ENCODE data around the gene MAP3K14. TPM values are rescaled to one million over a fixed set of nuclear protein-coding genes. Genes with fewer than 3 reads are reported as not detected.

MAP3K14 gene
- total RNA-seq, 1 experiment from 2014 or later = 16.4 TPM

DNA sequence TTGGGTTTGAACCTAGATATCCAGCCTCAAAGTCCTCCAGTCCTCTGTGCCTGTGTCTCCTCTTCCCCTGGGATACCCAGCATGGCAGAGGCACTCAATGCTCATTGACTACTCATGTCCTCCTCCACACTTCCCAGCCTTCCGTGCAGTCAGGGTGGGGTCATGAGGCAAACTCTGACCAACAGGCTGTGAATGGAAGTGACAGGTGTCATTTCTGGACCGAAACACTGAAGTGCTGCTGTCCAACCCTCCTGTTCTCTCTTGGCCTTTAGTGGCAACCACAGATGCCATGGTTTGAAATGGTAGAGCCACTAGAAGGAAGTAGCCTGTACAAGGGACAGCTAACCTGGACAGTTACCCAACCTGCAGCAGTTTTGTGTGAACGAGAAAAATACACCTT lies 46.7 kb upstream of the MAP3K14 start:
- H3K9me3 ChIP-seq (ENCODE audit: control insufficient read depth in 1 of 2, insufficient read depth in 1 of 2, low read depth in 1 of 2, low read length in 2 of 2) = no peaks in the 10 kb centered on the region
- intact Hi-C loops (cut with micrococcal nuclease) = no loop called here
- no TSS peak for BruUV-seq (replicated peaks)
- no peaks in the 10 kb centered on the region for H3K36me3 ChIP-seq (ENCODE audit: control insufficient read depth in 1 of 2, insufficient read depth in 2 of 2, low read length in 2 of 2)
- H3K27me3 ChIP-seq (ENCODE audit: insufficient read depth, low read length) = no peaks in the 10 kb centered on the region
- DNase-seq (ENCODE audit: low read depth, low spot score) (no peak), ATAC-seq (no peak)
- H3K9me2 ChIP-seq (ENCODE audit: insufficient read depth) = no peaks in the 10 kb centered on the region
- ChIA-PET POLR2A (no interaction called here), RAD21 (ENCODE audit: low non-redundant PET in 1 of 2, low total read pairs in 2 of 2, uncharacterized antibody in 2 of 2, unreplicated experiment in 2 of 2) (no interaction called here), CTCF (no interaction called here)
- no peak for TF ChIP-seq POLR2AphosphoS5 (IDR thresholded peaks at IDR 0.05; ENCODE audit: low read depth, low read length)
- H3K4me2 ChIP-seq (ENCODE audit: low read length) = no peak overlapping the region
- no peak overlapping the region for H2AFZ ChIP-seq (ENCODE audit: low read depth, low read length, poor library complexity, severe bottlenecking)
- H3K79me2 ChIP-seq (ENCODE audit: insufficient read depth, low read length) = no peaks in the 10 kb centered on the region
- no peaks in the 10 kb centered on the region for H4K20me1 ChIP-seq (ENCODE audit: insufficient read depth)
- H3K9ac ChIP-seq (ENCODE audit: low read length) = no peak overlapping the region
- H3K27ac ChIP-seq (ENCODE audit: low read depth, low read length) = no peak overlapping the region
- no peak overlapping the region for H3K4me3 ChIP-seq (replicated peaks in 1 of 2; ENCODE audit: low read depth in 1 of 2, low read length in 2 of 2)
- peaks cover 6 to 20% of the 10 kb centered on the region in 2 experiments; a peak in 3 of 4 replicates for H3K4me1 ChIP-seq (ENCODE audit: control insufficient read depth in 1 of 2, insufficient read depth in 2 of 2, low read length in 2 of 2)

DNA sequence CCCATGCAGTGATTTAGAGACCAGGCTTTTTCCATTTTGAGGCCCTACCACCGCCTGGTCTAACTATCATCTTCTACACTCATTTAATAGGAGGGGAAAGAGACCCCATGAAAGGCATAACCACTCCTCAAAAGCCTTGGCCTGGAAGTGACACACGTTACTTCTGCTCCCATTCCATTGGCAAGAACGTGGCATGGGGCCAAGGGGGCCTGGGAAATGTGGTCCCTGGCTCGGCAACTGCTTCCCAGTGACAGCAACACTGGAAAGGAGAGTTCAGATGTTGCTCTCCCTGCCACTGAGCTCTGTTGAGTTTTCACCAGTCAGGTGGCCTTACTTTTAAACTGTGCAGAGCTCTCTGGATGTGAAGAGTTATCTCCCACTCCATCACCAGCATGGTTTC lies 45.2 kb upstream of the MAP3K14 start:
- Histone ChIP-seq H3K27ac (ENCODE audit: low read depth, low read length) (no peak overlapping the region), H3K36me3 (ENCODE audit: control insufficient read depth in 1 of 2, insufficient read depth in 2 of 2, low read length in 2 of 2) (no peaks in the 10 kb centered on the region), H3K79me2 (ENCODE audit: insufficient read depth, low read length) (no peaks in the 10 kb centered on the region), H3K4me1 (ENCODE audit: control insufficient read depth in 1 of 2, insufficient read depth in 2 of 2, low read length in 2 of 2) (peaks cover 4 to 12% of the 10 kb centered on the region in 2 experiments; a peak in 3 of 4 replicates), H4K20me1 (ENCODE audit: insufficient read depth) (no peaks in the 10 kb centered on the region), H3K4me3 (replicated peaks in 1 of 2; ENCODE audit: low read depth in 1 of 2, low read length in 2 of 2) (no peak overlapping the region), H3K4me2 (ENCODE audit: low read length) (no peak overlapping the region), H3K27me3 (ENCODE audit: insufficient read depth, low read length) (no peaks in the 10 kb centered on the region), H2AFZ (ENCODE audit: low read depth, low read length, poor library complexity, severe bottlenecking) (no peak overlapping the region), H3K9me2 (ENCODE audit: insufficient read depth) (no peaks in the 10 kb centered on the region), H3K9ac (ENCODE audit: low read length) (no peak overlapping the region), H3K9me3 (ENCODE audit: control insufficient read depth in 1 of 2, insufficient read depth in 1 of 2, low read depth in 1 of 2, low read length in 2 of 2) (no peaks in the 10 kb centered on the region)
- DNase-seq (ENCODE audit: low read depth, low spot score) (no peak), ATAC-seq (no peak)
- intact Hi-C loops (cut with micrococcal nuclease) = no loop called here
- CTCF ChIA-PET = interaction anchor here (1.0 kb wide), 1 partner anchor 84 kb away, joined by 4 read pairs; no protein-coding TSS in a partner anchor
- BruUV-seq (replicated peaks) = no TSS peak
- RAD21 ChIA-PET (ENCODE audit: low non-redundant PET in 1 of 2, low total read pairs in 2 of 2, uncharacterized antibody in 2 of 2, unreplicated experiment in 2 of 2) = no interaction called here
- POLR2A ChIA-PET = interaction anchor here (0.6 kb wide), 1 partner anchor 35 kb away, joined by 3 read pairs; no protein-coding TSS in a partner anchor
- no peak for TF ChIP-seq POLR2AphosphoS5 (IDR thresholded peaks at IDR 0.05; ENCODE audit: low read depth, low read length)
- TF ChIP-seq CBX3 (IDR thresholded peaks at IDR 0.05; ENCODE audit: low read depth) = no peak
- TF ChIP-seq, protein P1, sequence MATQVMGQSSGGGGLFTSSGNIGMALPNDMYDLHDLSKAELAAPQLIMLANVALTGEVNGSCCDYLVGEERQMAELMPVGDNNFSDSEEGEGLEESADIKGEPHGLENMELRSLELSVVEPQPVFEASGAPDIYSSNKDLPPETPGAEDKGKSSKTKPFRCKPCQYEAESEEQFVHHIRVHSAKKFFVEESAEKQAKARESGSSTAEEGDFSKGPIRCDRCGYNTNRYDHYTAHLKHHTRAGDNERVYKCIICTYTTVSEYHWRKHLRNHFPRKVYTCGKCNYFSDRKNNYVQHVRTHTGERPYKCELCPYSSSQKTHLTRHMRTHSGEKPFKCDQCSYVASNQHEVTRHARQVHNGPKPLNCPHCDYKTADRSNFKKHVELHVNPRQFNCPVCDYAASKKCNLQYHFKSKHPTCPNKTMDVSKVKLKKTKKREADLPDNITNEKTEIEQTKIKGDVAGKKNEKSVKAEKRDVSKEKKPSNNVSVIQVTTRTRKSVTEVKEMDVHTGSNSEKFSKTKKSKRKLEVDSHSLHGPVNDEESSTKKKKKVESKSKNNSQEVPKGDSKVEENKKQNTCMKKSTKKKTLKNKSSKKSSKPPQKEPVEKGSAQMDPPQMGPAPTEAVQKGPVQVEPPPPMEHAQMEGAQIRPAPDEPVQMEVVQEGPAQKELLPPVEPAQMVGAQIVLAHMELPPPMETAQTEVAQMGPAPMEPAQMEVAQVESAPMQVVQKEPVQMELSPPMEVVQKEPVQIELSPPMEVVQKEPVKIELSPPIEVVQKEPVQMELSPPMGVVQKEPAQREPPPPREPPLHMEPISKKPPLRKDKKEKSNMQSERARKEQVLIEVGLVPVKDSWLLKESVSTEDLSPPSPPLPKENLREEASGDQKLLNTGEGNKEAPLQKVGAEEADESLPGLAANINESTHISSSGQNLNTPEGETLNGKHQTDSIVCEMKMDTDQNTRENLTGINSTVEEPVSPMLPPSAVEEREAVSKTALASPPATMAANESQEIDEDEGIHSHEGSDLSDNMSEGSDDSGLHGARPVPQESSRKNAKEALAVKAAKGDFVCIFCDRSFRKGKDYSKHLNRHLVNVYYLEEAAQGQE (IDR thresholded peaks at IDR 0.05; ENCODE audit: low read depth) = no peak
- TF ChIP-seq, protein P2, sequence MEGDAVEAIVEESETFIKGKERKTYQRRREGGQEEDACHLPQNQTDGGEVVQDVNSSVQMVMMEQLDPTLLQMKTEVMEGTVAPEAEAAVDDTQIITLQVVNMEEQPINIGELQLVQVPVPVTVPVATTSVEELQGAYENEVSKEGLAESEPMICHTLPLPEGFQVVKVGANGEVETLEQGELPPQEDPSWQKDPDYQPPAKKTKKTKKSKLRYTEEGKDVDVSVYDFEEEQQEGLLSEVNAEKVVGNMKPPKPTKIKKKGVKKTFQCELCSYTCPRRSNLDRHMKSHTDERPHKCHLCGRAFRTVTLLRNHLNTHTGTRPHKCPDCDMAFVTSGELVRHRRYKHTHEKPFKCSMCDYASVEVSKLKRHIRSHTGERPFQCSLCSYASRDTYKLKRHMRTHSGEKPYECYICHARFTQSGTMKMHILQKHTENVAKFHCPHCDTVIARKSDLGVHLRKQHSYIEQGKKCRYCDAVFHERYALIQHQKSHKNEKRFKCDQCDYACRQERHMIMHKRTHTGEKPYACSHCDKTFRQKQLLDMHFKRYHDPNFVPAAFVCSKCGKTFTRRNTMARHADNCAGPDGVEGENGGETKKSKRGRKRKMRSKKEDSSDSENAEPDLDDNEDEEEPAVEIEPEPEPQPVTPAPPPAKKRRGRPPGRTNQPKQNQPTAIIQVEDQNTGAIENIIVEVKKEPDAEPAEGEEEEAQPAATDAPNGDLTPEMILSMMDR (IDR thresholded peaks at IDR 0.05 in 2 of 3, conservative IDR thresholded peaks at IDR 0.05 in 1 of 3; ENCODE audit: borderline replicate concordance in 1 of 3, insufficient read depth in 1 of 3, low read depth in 2 of 3, low read length in 2 of 3) = no peak
- TF ChIP-seq TCF7L2 (IDR thresholded peaks at IDR 0.05; ENCODE audit: borderline replicate concordance, extremely low read depth, insufficient read depth, insufficient read length) = no peak
- TF ChIP-seq SIN3A (IDR thresholded peaks at IDR 0.05; ENCODE audit: low read depth) = no peak
- no peak for TF ChIP-seq POLR2A (IDR thresholded peaks at IDR 0.05; ENCODE audit: borderline replicate concordance, extremely low read depth, insufficient read depth, insufficient read length)
- TF ChIP-seq SRF (IDR thresholded peaks at IDR 0.05; ENCODE audit: low read depth) = no peak
- TF ChIP-seq FOSL1 (IDR thresholded peaks at IDR 0.05; ENCODE audit: low read depth) = no peak
- TF ChIP-seq JUND (IDR thresholded peaks at IDR 0.05) = no peak
- no peak for TF ChIP-seq ELF1 (IDR thresholded peaks at IDR 0.05; ENCODE audit: borderline replicate concordance, low read depth)
- TF ChIP-seq, protein P3, sequence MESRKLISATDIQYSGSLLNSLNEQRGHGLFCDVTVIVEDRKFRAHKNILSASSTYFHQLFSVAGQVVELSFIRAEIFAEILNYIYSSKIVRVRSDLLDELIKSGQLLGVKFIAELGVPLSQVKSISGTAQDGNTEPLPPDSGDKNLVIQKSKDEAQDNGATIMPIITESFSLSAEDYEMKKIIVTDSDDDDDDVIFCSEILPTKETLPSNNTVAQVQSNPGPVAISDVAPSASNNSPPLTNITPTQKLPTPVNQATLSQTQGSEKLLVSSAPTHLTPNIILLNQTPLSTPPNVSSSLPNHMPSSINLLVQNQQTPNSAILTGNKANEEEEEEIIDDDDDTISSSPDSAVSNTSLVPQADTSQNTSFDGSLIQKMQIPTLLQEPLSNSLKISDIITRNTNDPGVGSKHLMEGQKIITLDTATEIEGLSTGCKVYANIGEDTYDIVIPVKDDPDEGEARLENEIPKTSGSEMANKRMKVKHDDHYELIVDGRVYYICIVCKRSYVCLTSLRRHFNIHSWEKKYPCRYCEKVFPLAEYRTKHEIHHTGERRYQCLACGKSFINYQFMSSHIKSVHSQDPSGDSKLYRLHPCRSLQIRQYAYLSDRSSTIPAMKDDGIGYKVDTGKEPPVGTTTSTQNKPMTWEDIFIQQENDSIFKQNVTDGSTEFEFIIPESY (IDR thresholded peaks at IDR 0.05; ENCODE audit: extremely low read depth, insufficient replicate concordance, low read length) = no peak
- TF ChIP-seq ZFX (IDR thresholded peaks at IDR 0.05) = no peak
- no peak for TF ChIP-seq EZH2 (IDR thresholded peaks at IDR 0.05)

Data from HCT116 (cell line).